Activated naive CD4-positive, alpha-beta T cell treated with anti-CD3 and anti-CD28 coated beads, Interleukin-2, amount 50 U/mL, for 16 hours (primary cell): ENCODE results near the gene HS1BP3.
A peak's percentile ranks its signal among the peaks of the same experiment; 100 is the strongest.

Experiments used
- DNase-seq: peaks from one replicate; pipeline ENCODE4 v3.0.0-alpha.2; 2020

The HS1BP3 gene

GRCh38 chr2:20615068-20615465 lies 35.8 kb downstream of the HS1BP3 start:
- DNase-seq, result peak; percentile 0

DNA sequence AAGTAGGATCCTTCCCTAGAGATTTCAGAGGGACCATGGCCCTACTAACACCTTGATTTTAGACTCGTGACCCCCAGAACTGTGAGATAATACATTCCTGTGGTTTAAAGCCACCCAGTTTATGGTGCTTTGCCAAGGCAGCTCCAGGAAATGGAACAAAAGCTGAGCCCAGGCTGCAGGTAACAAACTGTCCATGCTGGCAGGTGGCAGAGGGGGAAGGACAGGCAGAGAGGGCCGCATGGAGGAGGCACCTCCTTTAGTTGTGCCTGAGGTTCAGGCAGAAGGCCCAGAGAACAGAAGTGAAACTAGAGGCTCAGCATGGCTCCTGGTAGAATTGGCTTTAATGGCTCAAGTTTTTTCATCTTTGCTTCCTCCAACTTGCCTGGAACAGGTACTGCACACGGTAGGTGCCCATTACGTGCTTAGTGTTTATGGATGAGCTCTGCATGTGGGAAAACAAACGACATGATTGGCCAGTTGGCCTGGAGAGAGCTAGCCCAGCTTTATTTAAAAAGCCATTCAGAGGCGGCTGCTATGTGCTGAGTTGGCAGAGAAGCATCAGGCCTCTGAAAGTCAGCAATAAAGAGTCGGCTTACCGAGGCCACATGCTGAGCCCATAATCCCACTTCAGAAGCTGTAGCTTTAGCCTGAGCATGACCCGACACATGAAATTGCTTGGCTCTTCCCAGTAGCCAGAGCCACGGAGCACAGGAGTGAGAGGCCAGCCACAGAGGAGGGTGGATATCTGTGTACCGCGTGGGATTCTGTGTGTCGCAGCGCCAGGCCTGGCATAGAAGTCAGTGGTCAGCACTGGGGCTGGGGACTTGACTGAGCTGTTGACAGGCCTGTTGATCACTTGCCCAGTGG lies 36.5 kb downstream of the HS1BP3 start:
- peak; percentile 2 for DNase-seq

GRCh38 chr2:20612925-20613916 lies 37.7 kb downstream of the HS1BP3 start:
- DNase-seq, result peak; percentile 7

GRCh38 chr2:20611844-20612356 lies 39.0 kb downstream of the HS1BP3 start:
- no peak for DNase-seq

- peak; percentile 7 for DNase-seq
Measured at GRCh38 chr2:20611077-20611843, 39.6 kb downstream of the HS1BP3 start.

DNA sequence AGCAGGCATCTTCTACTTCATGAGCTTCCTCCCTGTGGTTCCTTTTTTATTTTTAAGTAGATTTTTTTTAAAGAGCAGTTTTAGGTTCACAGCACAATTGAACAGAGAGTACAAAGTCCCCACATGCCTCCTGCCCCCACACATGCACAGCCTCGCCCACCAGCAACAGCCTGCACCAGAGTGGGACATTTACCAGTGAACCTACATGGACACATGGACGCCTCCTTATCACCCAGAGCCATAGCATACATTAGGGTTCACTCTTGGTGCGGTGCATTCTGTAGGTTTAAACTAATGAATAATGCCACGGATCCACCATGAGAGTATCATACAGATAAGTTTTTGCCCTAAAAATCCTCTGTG lies 40.9 kb downstream of the HS1BP3 start:
- DNase-seq, result peak; percentile 2

GRCh38 chr2:20609349-20609994 lies 41.4 kb downstream of the HS1BP3 start:
- DNase-seq, result peak; percentile 4

GRCh38 chr2:20608666-20609348 lies 42.1 kb downstream of the HS1BP3 start:
- peak; percentile 2 for DNase-seq

- no peak for DNase-seq
Measured at GRCh38 chr2:20607446-20607845, 43.5 kb downstream of the HS1BP3 start.

GRCh38 chr2:20606198-20606597 lies 44.7 kb downstream of the HS1BP3 start:
- DNase-seq, result no peak

- DNase-seq, result no peak
Measured at GRCh38 chr2:20604951-20605381, 45.9 kb downstream of the HS1BP3 start.

DNA sequence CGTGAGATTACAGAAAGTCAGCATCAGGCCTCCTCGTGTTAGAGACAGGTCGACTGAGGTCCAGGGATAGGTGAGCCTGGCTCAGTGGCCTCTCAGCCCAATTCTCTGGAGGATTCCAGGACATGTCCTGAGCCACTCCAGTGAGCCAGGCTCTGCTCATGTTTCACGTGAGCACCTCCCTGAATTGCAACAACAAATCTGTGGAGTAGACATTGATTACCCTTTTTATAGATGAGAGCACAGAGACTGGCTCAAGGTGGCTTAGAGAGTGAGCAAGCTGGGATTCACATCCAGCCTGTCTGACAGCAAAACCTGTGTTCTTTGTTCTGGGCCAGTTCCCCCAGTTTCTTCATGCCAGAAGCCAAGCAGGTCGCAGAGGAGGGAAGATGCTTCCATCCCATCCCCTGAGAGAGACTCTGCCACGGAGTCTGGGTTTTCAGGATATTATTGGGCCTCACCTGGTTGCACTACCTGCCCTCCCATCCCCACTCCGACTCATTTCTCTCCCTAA lies 46.4 kb downstream of the HS1BP3 start:
- DNase-seq, result peak; percentile 0

DNA sequence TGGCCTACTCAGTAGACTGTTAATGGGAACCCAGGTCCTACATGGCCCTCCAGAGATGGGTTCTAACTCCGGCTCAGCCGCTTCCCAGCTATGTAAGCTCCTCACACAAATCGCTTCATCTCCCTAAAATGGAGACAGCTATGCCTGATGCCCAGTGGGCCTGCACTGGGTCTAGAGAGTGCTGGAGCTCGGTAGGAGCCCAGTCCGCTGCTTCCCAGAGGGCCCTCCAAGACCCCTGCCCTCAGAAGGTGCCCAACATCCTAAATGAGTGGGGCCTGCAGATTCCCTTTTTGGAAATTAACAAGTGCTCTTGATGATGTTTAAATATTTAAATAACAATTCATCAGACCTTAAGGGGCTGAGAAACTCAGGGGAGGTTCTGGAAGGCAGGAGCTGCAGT lies 47.1 kb downstream of the HS1BP3 start:
- no peak for DNase-seq

GRCh38 chr2:20602803-20603202 lies 48.1 kb downstream of the HS1BP3 start:
- no peak for DNase-seq

DNA sequence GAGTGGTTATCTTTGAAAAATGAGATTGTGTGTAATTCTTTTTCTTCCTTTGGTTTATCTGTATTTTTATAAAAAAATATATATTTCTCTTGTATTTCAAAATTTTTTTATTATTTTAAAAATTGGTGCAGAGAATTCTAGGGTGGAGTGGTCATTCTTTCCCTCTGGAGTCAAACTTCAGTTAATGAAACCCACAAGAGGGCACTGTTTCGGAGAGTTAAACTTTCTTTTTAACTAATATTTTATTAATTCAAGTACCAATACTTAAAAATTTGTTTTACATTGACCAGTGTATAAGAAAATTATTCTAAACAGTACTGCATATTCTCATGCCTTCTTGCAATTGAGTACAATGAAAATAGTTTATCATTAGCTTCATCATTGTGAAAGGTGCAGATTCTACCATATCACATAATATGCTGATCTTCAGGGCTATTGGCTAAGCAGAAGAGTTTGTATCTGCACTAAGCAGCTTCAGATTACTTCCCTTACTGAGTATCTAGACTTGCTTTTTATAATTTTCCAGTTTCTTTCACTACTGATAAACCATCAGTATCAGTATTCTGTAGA lies 50.1 kb downstream of the HS1BP3 start:
- DNase-seq, result no peak

DNA sequence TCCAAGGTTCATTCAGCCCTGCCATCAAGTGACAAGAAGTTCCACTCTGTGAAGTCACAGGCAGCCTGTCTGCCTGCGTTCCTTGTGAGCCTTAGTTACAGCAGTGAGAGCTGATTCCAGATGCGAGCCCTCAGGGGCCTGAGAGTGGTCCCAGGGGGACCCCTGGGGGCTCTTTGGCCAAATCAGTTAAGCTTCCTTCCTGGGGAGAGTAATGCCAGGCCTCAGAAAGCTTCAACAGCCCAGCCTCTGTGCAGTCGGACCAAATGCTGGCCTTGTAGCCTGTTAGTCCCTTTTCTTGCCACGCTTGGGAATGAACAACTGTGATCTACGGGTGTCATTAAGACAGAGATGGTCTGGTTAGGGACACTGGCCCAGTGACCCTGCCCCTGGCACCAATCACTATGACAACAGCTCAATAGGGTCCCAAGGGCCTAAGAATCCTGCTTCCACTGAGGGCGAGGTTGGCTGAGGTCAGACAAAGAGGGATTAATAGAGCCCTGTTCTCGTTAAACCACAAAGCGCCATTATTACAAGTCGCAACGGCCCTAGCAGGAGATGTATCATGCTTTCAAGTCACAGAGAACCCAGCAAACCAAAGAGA lies 50.9 kb downstream of the HS1BP3 start:
- DNase-seq, result peak; percentile 2

- DNase-seq, result peak; percentile 5
Measured at GRCh38 chr2:20599001-20599600, 51.8 kb downstream of the HS1BP3 start.

GRCh38 chr2:20597860-20598183 lies 53.1 kb downstream of the HS1BP3 start:
- no peak for DNase-seq

GRCh38 chr2:20596973-20597859 lies 53.7 kb downstream of the HS1BP3 start:
- no peak for DNase-seq
